Measurements from ENCODE around the gene CUL4A.
"Not testable (repeated sequence)": the region's sequence is repeated elsewhere in the genome, so short reads cannot be mapped to it uniquely, and the experiment has no call there.

Gene CUL4A

DNA sequence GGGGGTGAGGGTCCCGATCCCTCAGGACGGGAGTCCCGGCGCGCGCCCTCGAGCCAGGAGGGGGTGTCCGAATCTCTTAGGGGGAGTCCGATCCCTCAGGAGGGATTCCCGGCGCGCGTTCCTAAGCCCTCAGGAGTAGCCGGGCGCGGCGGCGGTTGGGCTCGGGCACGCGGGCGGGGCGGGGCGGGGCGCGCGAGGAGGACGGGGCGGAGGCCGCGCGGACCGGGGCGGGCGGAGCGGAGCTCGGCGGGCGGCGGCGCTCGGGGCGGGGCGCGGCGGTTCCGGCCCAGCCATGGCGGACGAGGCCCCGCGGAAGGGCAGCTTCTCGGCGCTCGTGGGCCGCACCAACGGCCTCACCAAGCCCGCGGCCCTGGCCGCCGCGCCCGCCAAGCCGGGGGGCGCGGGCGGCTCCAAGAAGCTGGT lies at the start of gene CUL4A:
Gene CUL4A, plus strand, starts transcription at position 278 of the 423 bp plus-strand sequence. Its CDS starts 15 bp downstream, at position 293.
- DNase-seq, result peak; percentile 74

GRCh38 chr13:113159701-113160100 lies 49.7 kb upstream of the CUL4A start:
- DNase-seq, result no peak

DNA sequence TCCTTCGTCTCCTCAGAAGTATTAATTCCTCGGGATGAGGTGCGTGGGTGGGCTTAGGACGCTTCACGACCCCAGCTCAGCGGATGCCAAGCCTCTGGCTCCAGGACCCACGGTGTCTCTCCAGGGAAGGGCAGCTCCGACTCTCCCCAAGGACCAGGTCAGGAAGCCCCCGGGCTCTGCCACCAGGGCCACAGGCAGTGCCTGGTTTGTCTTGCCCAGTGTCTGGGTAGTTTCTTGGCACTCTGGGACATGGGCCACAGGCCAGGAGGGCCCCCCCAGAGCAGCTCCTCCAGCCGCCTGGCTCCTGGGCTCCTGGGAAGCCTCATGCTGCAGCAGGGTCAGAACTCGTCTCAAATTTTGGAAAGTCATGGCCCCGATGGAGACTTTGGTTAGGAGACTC lies 48.4 kb upstream of the CUL4A start:
- no peak for DNase-seq

GRCh38 chr13:113161433-113161832 lies 48.0 kb upstream of the CUL4A start:
- DNase-seq, result peak; percentile 10

GRCh38 chr13:113161975-113162374 lies 47.4 kb upstream of the CUL4A start:
- DNase-seq, result not testable (repeated sequence)

GRCh38 chr13:113162783-113163685 lies 46.4 kb upstream of the CUL4A start:
- peak; percentile 48 for DNase-seq

DNA sequence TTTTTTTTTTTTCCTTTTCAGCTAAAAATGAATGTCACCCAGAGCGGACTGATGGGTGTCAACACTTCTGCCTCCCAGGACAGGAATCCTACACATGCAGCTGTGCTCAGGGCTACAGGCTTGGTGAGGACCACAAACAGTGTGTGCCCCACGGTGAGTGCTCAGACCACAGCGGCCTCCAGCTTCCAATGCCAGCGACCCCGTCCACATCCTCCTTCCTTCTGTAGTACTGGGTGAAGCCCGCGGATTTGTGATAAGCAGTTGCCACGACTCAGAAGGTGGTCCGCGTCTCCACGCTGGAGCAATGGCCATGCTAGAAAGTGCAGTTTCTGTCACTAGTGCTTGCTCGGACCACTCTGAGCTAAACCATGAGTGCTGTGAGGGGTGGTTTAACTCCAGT lies 44.9 kb upstream of the CUL4A start:
- DNase-seq, result no peak

- DNase-seq, result no peak
Observed at GRCh38 chr13:113166266-113166665, 43.1 kb upstream of the CUL4A start.

GRCh38 chr13:113166681-113167080 lies 42.7 kb upstream of the CUL4A start:
- no peak for DNase-seq

DNA sequence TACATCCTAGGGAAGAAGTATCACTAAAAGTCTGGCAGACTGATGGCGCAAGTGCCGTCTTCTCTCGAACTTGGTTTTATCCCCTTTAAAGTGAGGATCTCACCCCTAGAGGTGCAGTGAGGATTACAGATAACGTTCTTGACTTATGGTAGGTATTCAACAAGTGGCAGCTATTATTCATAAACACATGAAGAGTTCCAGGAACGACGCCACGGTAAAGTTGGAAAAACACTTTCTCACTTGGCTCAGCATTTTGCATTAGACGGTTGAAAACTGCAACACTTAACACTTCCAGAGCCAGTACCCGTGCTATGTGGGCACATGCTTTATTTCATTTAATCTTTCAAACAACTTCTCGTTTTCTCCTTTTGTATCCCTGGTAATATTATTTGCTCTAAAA lies 42.3 kb upstream of the CUL4A start:
- no peak for DNase-seq

GRCh38 chr13:113167575-113167974 lies 41.8 kb upstream of the CUL4A start:
- no peak for DNase-seq

DNA sequence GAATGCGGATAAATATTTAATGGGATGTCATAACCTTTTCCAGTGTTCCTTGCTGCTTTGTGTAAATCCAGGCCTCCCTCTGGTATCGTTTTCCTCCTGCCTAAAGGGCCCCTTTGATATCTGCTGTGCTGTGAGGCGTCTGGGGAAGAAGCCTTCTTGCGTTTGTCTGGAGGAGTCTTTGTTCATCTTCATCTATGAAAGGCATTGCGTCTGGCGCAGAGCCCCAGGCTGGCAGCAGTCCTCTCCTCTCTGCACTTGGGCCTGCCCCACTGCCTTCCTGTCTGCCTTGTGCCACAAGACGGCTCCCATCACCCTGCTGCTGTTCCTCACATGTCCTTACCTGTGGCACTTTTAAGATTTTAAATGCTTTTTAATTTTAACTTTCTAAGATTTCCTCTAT lies 41.2 kb upstream of the CUL4A start:
- no peak for DNase-seq

DNA sequence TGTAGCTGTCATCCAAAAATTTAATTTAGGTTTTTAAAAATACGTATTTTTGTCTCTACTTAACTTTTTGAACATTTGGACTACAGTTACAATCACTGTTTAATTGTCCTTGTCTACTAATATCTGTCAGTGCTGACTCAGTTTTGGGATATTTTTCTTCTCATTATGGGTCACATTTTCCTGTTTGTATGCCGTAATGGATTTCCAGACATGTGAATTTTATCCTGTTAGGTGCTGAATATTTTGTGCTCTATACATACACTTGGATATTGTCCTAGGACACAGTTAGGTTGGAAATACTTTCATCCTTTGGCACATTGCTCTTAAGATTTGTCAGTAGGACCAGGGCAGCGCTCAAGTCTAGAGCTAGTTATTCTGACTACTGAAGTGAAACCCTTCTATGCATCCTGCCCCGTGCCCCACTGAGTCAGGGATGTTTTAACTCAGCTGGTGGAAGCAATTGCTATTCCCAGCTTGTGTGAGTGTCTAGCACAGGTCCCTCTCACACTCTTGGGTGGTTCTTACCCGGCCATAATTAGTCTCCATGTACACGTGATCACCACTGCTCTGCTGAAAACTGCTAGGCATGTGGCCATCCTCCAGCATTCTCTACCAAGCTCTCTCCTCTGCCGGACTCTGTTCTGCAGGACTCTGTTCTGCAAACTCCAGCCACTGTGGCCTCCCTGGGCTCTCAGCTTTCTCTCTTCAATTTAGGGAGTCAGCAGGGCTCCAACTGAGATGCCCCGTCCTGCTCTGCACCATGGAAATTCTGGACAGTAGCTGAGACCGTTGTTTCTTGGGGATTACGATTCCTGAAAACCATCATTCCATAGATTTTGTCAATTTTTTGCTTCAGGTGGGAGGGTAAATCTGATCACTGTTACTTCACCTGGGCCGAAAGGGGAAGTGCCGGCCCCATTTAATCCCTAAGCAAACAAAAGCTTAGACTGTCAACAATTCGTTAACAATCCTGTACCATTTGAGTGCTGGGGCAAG lies 39.8 kb upstream of the CUL4A start:
- no peak for DNase-seq

DNA sequence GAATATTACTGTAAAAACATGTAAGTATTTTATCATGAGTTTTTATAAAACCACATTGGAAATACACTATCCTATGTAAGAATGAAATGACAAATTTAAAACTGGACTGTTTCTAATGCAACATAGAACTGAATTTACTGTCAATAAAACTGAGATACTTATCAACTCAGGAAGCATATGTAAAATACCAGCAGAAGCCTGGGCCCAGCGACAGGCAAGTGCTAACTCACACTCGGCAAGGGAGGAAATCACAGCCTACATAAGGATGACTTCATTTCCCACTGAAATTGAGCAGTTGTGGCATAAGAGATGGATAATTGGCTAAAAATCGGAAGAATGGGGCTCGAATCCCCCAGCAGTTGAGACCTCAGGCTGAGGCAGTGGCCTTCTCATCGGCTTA lies 38.9 kb upstream of the CUL4A start:
- DNase-seq, result no peak

DNA sequence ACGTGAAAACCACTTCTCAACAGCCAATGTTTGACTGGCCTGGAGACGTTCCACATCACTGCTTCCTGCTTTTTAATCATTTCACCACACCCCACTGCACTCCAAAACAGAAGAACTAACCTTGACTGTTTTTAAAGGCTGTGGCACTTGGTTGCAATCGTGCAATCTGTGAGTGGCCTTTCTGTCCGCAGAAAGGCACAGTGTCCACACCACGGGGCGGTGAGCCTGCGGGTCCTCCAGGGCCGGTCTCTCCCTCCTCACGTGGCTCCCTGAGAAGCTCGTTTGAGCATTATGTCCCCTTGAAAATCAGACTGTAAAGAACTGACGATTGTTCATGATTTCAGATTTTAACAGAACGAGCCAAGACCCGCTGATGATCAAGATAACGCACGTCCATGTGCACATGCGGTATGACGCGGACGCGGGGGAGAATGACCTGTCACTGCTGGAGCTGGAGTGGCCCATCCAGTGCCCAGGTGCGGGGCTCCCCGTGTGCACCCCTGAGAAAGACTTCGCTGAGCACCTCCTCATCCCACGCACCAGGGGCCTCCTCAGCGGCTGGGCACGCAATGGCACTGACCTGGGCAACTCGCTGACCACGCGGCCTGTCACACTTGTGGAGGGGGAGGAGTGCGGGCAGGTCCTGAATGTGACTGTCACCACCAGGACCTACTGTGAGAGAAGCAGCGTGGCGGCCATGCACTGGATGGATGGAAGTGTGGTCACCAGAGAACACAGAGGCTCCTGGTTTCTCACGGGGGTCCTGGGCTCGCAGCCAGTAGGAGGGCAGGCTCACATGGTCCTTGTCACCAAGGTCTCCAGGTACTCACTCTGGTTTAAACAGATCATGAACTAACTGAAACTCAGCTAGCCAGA lies 37.9 kb upstream of the CUL4A start:
- no peak for DNase-seq

GRCh38 chr13:113172419-113172926 lies 36.9 kb upstream of the CUL4A start:
- no peak for DNase-seq

DNA sequence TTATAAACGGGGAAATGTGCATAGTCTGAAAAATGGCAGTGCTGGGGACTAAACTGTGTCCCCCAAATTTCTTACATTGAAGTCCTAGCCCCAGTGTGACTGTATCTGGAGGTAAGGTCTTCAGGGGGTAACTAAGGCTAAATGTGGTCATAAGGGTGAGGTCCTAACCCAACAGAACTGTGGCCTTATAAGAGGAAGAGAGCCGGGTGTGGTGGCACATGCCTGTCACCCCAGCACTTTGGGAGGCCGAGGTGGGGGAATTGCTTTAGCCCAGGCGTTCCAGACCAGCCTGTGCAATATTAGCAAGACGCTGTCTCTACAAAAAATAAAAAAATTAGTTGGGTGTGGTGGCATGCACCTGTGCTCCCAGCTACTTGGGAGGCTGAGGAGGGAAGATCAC lies 33.1 kb upstream of the CUL4A start:
- DNase-seq, result no peak

- no peak for DNase-seq
Observed at GRCh38 chr13:113176822-113177221, 32.6 kb upstream of the CUL4A start.

DNA sequence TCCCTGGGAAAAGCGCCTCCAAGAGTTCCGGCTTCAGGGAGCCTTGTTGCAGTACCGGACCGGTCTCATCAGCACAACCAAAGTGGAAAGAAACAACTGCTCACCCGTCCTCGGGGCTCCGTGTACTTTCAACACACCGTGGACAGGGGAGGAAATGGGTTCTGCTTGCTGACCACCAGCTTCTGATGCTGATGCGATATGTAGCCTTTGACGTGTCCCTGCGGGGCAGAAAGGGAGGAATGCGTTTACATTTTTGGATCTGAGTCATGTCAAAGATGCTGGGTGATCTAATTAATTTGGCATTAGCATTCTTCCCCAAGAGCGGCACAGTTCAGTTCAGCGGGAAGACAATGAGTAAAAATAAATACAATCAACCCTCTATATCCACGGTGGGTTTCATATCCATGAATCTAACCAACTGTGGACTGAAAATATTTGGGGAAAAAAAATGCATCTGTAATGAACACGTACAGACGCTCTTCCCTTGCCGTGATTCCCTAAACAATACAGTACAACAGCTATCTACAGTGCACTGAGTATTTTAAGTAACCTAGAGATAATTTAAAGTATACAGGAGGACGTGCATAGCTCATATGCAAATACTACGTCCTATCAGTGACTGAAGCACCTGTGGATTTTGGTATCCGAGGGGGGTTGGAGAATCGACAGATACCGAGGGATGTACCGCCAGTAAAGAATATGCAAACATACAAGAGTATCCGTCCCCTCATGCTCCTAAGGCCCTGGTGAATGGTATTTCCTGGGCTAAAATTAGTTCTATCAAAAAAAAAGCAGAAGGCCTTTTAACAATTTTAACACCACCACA lies 31.1 kb upstream of the CUL4A start:
- DNase-seq, result no peak

DNA sequence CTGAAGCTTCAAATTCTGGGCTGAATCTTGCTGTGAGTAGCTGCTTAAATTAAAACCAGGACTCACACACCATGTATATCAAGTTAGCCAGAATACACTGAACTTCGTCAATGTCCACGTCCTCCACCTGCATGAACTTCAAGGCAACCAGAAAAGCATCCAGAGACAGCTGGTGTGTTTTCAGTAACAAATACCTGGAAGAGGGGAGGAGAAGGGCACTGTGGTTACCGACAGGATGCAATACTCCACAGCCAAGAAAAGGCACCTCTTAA lies 30.6 kb upstream of the CUL4A start:
- no peak for DNase-seq

DNA sequence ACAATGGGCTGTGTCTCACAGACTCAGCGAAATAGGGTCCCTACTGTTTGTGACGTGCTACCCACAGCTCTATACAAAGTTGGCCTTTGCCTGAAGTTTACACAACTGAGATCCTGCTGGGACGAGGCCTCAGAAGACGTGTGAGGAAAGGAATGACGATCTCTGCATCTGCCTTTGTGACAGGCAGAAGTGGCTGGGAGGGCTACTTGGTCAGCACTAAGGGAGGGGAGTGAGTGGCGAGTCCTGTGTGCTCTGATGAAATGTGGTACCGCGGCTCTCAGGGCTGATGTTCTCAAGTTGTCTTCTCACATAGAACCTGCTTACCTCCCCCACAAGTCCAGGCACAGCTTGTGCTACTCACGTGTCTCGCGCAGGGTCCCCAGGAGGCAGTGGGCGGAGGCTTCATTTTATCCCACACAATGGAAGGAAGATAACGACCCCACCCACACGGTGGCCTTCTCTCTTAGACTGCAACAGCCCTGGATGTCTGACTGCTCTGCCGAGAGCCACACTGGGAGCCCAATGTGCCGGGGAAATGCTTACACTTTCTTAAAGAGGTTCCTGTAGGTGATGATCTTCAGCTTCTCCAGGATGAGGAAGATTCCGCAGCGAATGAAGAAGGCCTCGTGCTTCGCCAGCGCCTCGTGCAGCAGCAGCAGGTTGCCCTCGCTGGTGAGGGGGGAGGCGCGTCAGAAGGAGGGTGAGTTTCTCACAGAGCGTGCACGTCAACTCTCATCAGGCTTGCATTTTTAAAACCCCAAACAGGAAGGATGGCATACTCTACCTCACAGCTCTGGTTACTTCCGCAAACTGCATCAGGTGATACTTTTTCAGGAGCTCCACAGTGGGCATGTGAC lies 29.8 kb upstream of the CUL4A start:
- no peak for DNase-seq

Data from COR-L47 (cell line).